Measurements from ENCODE around the gene PRRG2. TPM values are rescaled to one million over a fixed set of nuclear protein-coding genes. Genes with fewer than 3 reads are reported as not detected.

Gene PRRG2
- 7.6 and 10.0 TPM in 2 replicates for total RNA-seq

DNA sequence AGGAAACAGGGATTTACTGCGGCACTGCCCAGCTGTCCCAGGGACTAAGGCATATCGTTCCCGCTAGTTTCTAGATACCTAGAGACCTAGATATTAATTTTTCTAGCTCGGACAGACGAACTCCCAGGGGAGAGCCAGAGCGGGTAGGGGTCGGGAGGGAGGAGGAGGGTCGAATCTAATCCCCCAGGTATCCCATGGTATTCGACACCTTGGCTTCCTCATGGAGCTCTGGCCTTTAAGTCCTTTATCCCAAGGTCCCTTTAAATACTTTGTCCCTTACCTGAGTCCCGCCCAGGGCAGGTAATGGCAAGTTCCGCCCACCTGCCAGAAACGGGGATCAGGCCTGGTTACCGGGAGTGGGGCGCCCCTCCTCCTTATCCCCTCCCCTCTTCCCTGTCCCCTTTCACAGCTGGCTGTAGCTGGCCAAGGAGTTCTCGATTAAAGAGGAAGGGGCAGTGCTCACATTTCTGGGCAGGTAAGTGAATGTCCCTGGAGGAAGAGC, at the start of gene PRRG2:
Gene PRRG2 (plus strand): TSS at position 310 of the 502 bp plus-strand sequence. CDS start 1,904 bp downstream, outside the sequence.

DNA sequence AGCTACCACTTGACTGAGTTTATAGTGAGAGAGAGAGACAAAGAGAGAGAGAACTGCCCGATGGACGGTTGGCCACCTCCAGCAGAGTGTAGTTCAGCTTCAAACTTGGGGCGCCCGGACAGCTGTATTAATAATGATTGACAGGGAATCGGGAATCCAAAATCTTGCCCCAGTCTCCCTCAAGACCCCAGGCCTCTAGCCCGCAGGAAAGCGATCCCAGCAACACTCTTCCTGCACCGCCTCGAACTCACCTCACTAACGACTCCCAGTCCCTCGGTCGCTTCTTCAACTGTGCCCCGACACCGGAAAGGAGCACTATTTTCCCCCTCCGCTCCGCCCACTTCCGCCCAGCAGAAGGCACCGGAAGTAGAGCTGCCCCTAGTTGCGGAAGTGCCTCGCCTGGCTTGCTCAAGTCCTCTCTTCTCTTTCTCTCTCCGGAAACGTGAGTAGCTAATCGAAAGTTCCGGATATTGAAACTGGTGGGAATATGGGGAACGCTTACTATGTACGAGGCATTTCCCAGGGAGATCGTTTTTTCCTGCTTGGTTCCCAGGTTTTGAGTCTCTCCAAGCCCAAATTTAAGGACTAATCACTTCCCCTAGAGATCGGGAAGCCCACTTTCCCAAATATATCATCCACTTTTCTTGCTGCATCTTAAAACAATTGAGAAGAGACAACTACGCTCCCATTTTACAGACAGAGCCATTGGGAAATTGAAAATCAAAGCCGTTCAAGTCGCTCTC, 681 bp upstream of the PRRG2 start, which contains the start of gene NOSIP:
Gene NOSIP (minus strand): TSS at position 293 of the 743 bp plus-strand sequence. CDS start 19,865 bp downstream, outside the sequence.

DNA sequence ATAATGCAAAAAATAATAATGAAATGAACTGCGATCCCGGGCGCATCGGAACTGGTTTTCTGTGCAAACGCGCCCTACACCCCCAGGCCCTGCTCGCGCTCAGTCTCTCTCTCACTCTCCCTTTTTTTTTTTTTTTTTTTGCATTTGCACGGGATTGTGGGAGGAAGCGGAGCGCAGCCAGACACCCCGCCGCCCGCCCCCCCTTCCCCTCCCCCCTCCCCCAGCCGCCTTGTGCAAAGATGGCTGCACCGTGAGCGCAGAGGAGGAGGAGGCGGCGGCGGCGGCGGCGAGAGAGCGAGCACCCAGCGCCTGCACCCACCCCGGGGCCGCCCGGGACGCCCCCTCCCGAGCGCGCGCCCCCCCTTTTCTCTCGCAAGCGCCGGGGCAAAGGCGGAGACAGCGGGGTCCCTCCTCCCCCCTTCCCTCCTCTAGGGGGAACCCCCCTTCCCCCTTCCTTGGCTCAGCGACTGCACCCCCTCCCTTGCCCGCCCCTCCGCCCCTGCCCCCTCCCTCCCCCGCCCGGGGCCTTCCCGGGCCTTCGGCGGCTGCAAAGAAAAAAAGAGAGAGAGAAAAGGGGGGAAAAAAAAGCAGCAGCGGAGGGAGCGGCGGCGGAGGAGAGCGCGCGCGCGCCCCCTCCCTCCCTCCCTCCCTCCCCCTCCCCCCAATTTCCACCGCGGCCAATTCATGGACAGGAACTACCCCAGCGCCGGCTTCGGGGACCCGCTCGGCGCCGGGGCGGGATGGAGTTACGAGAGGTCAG, 10.0 kb downstream of the PRRG2 start, which contains the start of gene PRR12:
Gene PRR12 (plus strand): TSS at position 212 of the 760 bp plus-strand sequence. CDS start 473 bp downstream, at position 685.

DNA sequence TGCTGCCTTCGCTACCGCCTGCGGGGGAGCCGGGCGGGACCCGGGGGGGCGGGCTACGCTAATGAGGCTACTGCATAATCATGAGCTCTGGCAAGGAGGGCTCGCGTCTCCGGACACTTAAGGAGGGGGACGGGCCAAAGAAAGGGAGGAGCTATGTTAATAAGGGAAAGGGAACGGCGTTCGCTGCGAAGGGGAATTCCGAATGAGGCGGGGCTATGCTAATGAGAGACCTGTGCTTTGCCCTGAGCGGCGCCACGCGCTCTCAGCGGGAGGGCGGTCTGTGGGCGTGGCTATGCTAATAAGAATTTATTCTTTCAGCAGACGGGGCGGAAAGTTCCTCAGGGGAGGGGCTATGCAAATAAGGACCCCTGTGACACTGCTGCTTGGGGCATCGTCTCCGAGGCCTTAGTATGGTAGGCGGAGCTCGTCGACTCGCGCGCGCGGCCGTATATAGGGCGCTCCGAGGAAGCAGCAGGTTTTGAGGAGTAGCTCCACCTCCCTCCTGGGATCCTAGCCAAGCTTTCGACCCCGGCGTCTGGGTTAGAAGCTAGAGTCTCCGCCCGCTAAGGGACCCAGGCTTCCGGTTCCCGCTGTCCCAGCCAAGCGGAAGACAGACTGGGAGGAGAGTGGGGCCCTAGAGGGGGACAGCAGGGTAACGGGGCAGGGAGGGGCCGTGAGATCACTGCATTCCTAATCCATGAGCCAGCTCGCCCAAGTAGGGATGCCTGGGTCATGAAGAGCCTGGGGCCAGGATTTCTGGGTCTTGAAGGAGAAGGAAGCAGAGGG, 59.2 kb downstream of the PRRG2 start, which contains the start of gene RRAS:
Gene RRAS (minus strand): TSS at position 31 of the 786 bp plus-strand sequence. CDS start 45 bp downstream, outside the sequence.

Other genes starting within 250 kb of the PRRG2 start
- not detected in 2 replicates for gene CD37, start 245.9 kb upstream of the PRRG2 start, total RNA-seq
- 29.8 and 32.4 TPM in 2 replicates for gene TEAD2, start 218.9 kb upstream of the PRRG2 start, total RNA-seq
- 0.14 TPM in 1 of 2 replicates, not detected in the other for gene DKKL1, start 217.4 kb upstream of the PRRG2 start, total RNA-seq
- gene KASH5, start 193.1 kb upstream of the PRRG2 start, total RNA-seq: not detected in 2 replicates
- gene PTH2, start 157.9 kb upstream of the PRRG2 start, total RNA-seq: not detected in 2 replicates
- gene GFY, start 155.9 kb upstream of the PRRG2 start, total RNA-seq: not detected in 2 replicates
- 0.14 TPM in 1 of 2 replicates, not detected in the other for gene SLC17A7, start 139.8 kb upstream of the PRRG2 start, total RNA-seq
- 96.7 and 106 TPM in 2 replicates for gene PIH1D1, start 129.5 kb upstream of the PRRG2 start, total RNA-seq
- gene ALDH16A1, start 128.1 kb upstream of the PRRG2 start, total RNA-seq: 37.9 and 44.0 TPM in 2 replicates
- gene FLT3LG, start 107.1 kb upstream of the PRRG2 start, total RNA-seq: 0.46 and 0.49 TPM in 2 replicates
- 3,198 and 3,252 TPM in 2 replicates for gene RPL13A, start 93.7 kb upstream of the PRRG2 start, total RNA-seq
- 4,387 and 4,926 TPM in 2 replicates for gene RPS11, start 84.9 kb upstream of the PRRG2 start, total RNA-seq
- gene FCGRT, start 68.7 kb upstream of the PRRG2 start, total RNA-seq: 23.0 and 27.2 TPM in 2 replicates
- 2.3 and 4.7 TPM in 2 replicates for gene RCN3, start 53.3 kb upstream of the PRRG2 start, total RNA-seq
- gene NOSIP, start 760 bp upstream of the PRRG2 start, total RNA-seq: 57.1 and 61.2 TPM in 2 replicates
- gene PRR12, start 9.9 kb downstream of the PRRG2 start, total RNA-seq: 7.2 and 10.9 TPM in 2 replicates
- gene RRAS, start 58.8 kb downstream of the PRRG2 start, total RNA-seq: 33.0 and 49.2 TPM in 2 replicates
- 37.4 and 48.1 TPM in 2 replicates for gene SCAF1, start 60.9 kb downstream of the PRRG2 start, total RNA-seq
- gene IRF3, start 84.5 kb downstream of the PRRG2 start, total RNA-seq: 78.1 and 95.4 TPM in 2 replicates
- 24.6 and 27.9 TPM in 2 replicates for gene BCL2L12, start 84.6 kb downstream of the PRRG2 start, total RNA-seq
- 236 and 309 TPM in 2 replicates for gene PRMT1, start 96.0 kb downstream of the PRRG2 start, total RNA-seq
- gene ADM5, start 108.3 kb downstream of the PRRG2 start, total RNA-seq: 2.0 and 2.1 TPM in 2 replicates
- 0.33 and 2.1 TPM in 2 replicates for gene CPT1C, start 109.8 kb downstream of the PRRG2 start, total RNA-seq
- 0.19 TPM in 1 of 2 replicates, not detected in the other for gene TSKS, start 182.0 kb downstream of the PRRG2 start, total RNA-seq
- 130 and 131 TPM in 2 replicates for gene AP2A1, start 185.7 kb downstream of the PRRG2 start, total RNA-seq
- 13.7 and 18.7 TPM in 2 replicates for gene FUZ, start 232.0 kb downstream of the PRRG2 start, total RNA-seq
- 22.1 and 34.8 TPM in 2 replicates for gene MED25, start 237.0 kb downstream of the PRRG2 start, total RNA-seq

All from airway epithelial cell (primary cell).